ENCODE measurements around the gene INPP5D.
"Not testable (repeated sequence)": the region's sequence is repeated elsewhere in the genome, so short reads cannot be mapped to it uniquely, and the experiment has no call there.

INPP5D gene

GRCh38 chr2:233147829-233148167 is 87.7 kb downstream of the INPP5D start:
- no peak for DNase-seq

GRCh38 chr2:233148354-233148753 is 88.2 kb downstream of the INPP5D start:
- DNase-seq = no peak

- DNase-seq = no peak
Measured at GRCh38 chr2:233152541-233152940, 92.4 kb downstream of the INPP5D start.

GRCh38 chr2:233153146-233153798 is 93.1 kb downstream of the INPP5D start:
- DNase-seq = no peak

GRCh38 chr2:233156001-233156400 is 95.9 kb downstream of the INPP5D start:
- no peak for DNase-seq

- DNase-seq = not testable (repeated sequence)
Measured at GRCh38 chr2:233156461-233156860, 96.3 kb downstream of the INPP5D start.

- DNase-seq = no peak
Measured at GRCh38 chr2:233161730-233162129, 101.6 kb downstream of the INPP5D start.

- DNase-seq = no peak
Measured at GRCh38 chr2:233162770-233163169, 102.6 kb downstream of the INPP5D start.

- DNase-seq = no peak
Measured at GRCh38 chr2:233163486-233164103, 103.5 kb downstream of the INPP5D start.

- DNase-seq = no peak
Measured at GRCh38 chr2:233164128-233164635, 104.0 kb downstream of the INPP5D start.

- no peak for DNase-seq
Measured at GRCh38 chr2:233164967-233165366, 104.8 kb downstream of the INPP5D start.

- no peak for DNase-seq
Measured at GRCh38 chr2:233165543-233165894, 105.4 kb downstream of the INPP5D start.

GRCh38 chr2:233165895-233166661 is 105.9 kb downstream of the INPP5D start:
- DNase-seq = peak; percentile 49

- DNase-seq = no peak
Measured at GRCh38 chr2:233168445-233168844, 108.3 kb downstream of the INPP5D start.

GRCh38 chr2:233168919-233169318 is 108.8 kb downstream of the INPP5D start:
- no peak for DNase-seq

GRCh38 chr2:233171344-233171743 is 111.2 kb downstream of the INPP5D start:
- DNase-seq = no peak

GRCh38 chr2:233173115-233173514 is 113.0 kb downstream of the INPP5D start:
- DNase-seq = no peak

GRCh38 chr2:233174137-233174536 is 114.0 kb downstream of the INPP5D start:
- no peak for DNase-seq

- DNase-seq = no peak
Measured at GRCh38 chr2:233178994-233179847, 119.1 kb downstream of the INPP5D start.

GRCh38 chr2:233179848-233180366 is 119.8 kb downstream of the INPP5D start:
- DNase-seq = no peak

- DNase-seq = no peak
Measured at GRCh38 chr2:233183869-233184418, 123.8 kb downstream of the INPP5D start.

- DNase-seq = no peak
Measured at GRCh38 chr2:233184669-233185068, 124.5 kb downstream of the INPP5D start.

GRCh38 chr2:233185330-233185729 is 125.2 kb downstream of the INPP5D start:
- no peak for DNase-seq

Data from CD4-positive, alpha-beta T cell treated with Interferon gamma for 1 hour (primary cell).